Body of pancreas (tissue), 4 donors: ENCODE results near the gene KLHL29.

ENCODE experiments used
- POLR2A ChIP-seq, 3 donors: fragments of 450-650 bp; IDR thresholded peaks; one replicate each; pipeline ENCODE4 v1.6.1; 2016; ENCODE audit warnings: antibody characterized with exemption in 3 of 3, mild to moderate bottlenecking in 2 of 3
- TF ChIP-seq, protein P1 (sequence below), 7 experiments: fragments of 450-650 bp in 4 of 7; fragments of 200-600 bp in 3 of 7; sonication (generic) in 3 of 7; IDR thresholded peaks; one replicate each; pipeline ENCODE4 v1.5.1; 2016 to 2019; ENCODE audit warnings: antibody characterized with exemption in 7 of 7

DNA sequence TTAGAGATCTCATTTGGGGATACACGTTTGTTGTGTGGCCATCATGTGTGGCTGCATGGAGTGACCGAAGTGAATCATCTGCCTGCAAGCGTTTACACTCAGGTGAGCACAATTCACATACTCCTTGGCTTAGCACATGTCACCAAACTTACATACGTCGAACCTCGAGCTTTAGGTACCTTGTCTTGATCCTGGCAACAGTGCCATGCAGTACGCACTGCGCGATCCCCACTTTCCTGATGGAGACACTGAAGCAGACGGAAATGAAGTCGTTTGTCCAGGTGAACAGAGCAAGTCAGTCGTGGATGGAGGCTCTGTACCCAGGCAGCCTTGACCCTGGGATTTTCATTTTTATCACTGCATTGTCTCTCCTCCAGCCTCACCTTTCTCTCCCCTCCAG lies 32.3 kb downstream of the KLHL29 start:
- TF ChIP-seq, protein P1, sequence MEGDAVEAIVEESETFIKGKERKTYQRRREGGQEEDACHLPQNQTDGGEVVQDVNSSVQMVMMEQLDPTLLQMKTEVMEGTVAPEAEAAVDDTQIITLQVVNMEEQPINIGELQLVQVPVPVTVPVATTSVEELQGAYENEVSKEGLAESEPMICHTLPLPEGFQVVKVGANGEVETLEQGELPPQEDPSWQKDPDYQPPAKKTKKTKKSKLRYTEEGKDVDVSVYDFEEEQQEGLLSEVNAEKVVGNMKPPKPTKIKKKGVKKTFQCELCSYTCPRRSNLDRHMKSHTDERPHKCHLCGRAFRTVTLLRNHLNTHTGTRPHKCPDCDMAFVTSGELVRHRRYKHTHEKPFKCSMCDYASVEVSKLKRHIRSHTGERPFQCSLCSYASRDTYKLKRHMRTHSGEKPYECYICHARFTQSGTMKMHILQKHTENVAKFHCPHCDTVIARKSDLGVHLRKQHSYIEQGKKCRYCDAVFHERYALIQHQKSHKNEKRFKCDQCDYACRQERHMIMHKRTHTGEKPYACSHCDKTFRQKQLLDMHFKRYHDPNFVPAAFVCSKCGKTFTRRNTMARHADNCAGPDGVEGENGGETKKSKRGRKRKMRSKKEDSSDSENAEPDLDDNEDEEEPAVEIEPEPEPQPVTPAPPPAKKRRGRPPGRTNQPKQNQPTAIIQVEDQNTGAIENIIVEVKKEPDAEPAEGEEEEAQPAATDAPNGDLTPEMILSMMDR (IDR thresholded peaks at IDR 0.05), result no peak
- TF ChIP-seq POLR2A (IDR thresholded peaks at IDR 0.05), result no peak
